HG02798 (cell line): ENCODE data around the gene KCNIP2.
"Not testable (repeated sequence)": the region's sequence is repeated elsewhere in the genome, so short reads cannot be mapped to it uniquely, and the experiment has no call there.

Source experiments
- ATAC-seq: cut with Tn5 transposase; IDR thresholded peaks from one replicate; pipeline ENCODE4 v1.9.1; 2021; ENCODE audit warnings: mild to moderate bottlenecking; ENCODE audit not compliant: unreplicated experiment, poor library complexity

KCNIP2 gene

DNA sequence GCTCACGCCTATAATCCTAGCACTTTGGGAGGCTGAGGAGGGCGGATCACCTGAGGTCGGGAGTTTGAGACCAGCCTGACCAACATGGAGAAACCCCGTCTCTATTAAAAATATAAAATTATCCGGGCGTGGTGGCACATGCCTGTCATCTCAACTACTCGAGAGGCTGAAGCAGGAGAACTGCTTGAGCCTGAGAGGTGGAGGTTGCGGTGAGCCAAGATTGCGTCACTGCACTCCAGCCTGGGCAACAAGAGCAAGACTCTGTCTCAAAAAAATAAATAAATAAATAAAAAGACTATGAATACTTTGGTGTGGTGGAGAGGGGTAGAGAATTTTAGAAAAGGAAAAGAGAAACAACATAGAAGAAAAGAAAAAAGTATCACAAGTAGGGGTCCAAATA, 54.4 kb downstream of the KCNIP2 start:
- not testable (repeated sequence) for ATAC-seq

DNA sequence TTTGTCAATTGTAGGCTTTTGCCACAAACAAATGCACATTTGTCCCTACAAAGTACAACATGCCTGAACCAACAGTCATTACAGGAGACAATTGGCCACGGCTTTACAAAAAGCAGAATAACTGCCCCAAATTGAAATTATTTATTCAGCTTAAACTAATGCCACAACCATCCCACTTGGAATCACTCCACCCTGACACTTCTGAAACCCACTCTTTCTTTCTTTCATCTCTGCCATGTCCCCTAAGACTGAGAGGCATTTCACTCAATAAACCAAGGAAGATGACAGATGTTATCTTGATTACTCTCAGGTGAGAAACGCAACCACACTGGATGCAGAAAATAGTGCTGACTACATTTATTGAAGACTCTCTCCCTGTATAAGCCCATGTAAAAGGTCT, 57.8 kb downstream of the KCNIP2 start:
- no peak for ATAC-seq

DNA sequence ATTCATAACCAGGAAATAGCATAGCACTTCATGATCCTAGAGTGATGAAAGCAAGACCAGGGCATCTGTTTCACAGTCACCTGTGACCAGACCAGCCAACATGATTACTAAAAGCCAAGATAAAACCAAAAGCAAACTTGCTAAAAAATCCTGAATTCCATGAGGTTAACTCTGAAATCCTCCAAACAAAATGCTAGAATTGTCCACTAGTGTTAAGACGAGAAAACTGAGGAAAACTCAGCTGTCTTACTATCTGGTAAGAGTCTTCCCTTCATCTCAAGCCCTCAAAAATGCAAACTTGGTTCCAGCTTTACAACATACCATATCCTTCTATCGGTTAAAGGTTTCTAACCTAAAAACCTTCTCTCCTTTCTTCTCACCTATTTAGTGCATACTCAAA, 59.0 kb downstream of the KCNIP2 start:
- ATAC-seq: no peak

DNA sequence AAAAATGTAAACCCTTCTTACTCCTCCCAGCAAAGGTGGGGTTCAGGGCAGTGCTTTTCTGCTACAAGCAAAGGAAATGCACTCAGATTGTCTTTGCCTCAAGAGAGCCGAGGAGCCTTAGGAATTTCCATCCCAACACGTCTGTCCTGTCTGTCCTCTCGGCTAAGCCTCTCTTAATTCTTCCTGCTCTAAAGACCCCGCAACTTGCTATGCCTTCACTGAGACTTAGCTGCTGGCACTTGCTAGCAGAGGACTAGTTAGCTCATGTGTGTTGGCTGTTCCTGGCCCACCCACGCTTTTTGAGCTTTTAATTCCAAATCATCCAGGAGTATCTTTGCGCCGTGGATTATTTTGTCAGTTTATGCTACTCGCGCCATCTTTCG, 59.9 kb downstream of the KCNIP2 start:
- ATAC-seq: no peak

DNA sequence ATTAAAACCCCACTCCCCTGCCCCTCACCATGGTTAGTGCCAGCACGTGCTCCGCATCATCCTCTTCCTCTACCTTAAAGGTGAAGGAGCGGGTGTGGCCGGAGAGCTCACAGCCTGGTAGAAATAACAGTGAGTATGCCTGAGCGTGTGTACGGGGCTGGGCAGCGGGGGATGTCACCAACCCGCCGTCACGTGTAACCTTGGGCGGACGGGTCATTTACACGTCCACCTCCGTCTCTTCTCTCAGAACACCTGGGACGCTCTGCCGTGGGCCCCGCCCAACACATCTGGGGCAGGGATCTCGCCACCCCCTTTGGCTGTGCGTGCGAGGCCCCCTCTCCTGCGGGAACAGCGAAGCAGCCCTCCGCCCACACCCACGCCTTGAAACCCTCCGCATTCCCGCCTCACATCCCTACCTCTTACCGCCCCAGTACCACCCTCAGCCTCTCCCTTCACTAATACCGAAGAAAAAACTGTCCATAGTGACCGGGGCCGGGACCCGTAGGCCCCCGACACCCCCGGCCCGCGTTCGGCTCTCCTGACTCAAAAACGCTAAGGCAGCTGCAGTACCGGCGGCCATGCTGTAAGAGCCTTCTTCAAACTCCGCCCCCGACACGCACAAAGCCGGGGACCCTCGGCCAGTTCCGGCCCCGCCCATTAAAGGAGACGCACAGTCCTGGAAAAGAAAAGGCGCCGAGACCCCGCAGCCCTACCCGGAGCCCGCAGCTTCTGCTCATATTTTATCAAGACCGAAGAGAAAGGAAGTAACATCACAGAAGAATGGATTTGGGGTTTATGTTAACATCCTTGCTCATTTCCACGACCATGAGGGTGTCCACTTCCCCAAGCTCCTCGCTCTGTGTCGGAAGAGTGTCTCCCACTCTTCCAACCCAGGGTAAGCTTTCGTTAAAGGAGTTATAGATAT, 60.5 kb downstream of the KCNIP2 start, which contains the start of gene NPM3:
Gene NPM3 (minus strand): TSS at position 636 of the 925 bp plus-strand sequence. CDS start 56 bp downstream, at position 580.
- ATAC-seq: peak; percentile 64

DNA sequence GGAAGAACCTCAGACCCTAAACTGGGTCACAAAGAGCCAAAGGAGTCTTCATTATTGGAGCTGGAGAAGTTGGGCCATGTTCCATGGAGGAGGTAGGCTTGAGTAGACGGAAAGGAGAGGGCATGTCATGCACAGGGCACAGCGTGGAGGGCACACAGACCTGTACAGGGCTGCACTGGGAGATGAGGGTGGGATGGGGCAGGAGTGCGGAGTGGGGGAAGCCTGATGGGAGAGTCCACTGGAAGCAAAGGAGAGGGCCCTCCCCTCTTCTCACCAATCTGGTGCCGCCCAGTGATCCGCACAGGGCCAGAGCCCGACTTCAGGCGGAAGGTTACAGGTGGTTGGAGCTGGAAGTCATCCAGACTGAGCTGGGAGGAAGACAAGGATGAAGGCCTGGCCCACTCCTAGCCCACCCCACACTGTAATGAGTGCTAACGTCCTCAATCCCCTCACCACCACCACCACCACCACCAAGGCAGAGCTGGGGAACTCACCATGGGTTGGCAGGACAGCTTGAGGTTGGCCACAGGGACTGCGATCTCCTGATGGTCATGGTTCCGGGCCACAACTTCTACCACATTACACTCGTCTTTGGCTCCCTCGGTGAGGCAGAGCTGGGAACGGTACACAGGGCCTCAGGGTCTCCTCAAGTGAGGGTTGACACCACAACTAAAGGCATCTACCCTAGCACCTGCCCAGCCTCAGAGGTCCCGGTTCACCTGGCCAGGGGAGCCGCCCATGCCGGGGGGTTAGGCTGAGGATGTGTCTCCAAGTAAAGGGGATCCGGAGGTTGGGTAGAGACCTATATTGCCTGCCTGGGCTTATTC, 61.4 kb downstream of the KCNIP2 start:
- ATAC-seq: no peak

DNA sequence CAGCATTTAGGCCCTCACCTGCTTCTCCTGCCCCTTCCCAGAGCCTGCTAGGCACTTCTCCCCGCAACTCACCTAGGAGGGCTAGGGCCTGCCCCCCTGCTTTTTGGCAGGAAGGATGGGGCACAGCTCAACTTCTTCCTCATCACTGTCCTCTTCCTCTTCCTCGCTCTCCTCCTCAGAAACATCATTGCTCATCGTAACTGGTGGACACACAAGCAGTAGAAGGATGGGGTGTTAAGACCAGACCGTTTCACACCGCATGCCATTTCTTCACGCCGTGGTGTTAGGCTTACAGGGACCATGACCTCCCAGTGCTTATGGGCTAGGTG, 62.0 kb downstream of the KCNIP2 start:
- no peak for ATAC-seq

DNA sequence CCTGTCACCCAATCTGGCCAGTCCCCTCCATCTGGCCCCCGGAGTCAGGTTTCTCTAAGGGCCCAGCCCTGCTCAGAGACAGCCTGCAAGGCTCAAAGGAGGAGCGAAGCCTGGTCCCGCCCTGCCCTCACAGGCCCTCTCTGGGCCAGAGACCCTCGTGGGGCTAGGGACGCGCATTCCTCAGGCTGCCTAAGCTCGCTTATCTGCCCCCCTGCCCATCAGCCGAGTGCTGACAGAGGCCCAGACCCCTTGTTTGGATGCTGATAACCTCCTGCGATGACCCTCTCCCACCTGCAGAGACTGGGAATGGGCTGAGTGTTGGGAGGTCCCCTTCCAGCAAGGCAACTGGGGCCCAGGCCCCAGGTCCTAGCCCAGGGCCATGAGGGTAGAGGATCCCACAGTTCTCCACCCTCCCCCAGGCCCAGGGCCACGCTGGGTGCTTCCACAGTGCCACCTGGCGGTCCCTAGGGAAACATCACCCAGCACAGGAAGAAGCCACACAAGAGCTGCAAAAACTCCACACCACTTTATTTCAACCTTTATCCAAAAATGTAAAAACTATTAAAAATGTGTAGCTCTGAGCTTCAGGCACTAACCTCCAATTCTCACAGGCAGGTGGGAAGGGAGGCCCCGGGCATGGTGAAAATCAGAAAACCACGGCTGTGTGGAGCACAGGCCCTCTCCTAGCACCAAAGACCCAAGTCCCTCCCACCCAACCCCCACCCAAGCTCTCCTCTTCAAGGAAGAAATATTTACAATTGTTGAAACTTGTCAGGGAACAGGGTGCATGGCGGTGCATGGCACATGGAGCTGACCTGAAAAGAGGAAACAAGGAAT, 62.6 kb downstream of the KCNIP2 start:
- ATAC-seq: peak; percentile 44

DNA sequence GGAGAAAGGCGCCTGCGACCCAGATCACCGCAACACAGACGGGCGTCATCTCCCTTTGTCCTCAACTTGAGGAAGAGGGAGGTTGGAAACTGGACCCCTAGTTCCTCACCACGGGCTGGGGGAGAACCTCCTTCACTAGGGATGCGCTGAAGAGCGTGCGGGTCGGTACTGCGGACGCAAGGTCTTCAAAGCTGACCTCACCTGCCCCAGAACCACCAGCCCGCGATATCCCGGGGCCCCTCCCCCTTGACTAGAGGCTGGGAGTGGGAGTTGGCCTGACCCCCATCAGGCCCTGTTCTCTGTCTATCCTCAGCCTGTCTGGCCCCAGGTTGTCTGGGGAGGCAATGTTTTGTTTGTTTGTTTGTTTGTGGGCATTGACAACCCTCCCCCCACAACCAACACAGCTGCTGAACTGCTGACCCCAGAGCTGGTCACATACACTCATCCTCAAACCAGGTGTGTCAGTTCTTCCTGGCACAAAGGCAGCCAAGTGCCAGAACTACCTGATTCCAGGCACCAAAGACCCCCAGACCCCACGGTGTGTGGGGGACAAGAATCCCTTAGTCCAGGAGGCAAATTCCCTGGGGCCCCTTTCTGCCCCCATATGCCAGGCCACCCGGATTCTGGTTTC, 63.3 kb downstream of the KCNIP2 start:
- no peak for ATAC-seq

DNA sequence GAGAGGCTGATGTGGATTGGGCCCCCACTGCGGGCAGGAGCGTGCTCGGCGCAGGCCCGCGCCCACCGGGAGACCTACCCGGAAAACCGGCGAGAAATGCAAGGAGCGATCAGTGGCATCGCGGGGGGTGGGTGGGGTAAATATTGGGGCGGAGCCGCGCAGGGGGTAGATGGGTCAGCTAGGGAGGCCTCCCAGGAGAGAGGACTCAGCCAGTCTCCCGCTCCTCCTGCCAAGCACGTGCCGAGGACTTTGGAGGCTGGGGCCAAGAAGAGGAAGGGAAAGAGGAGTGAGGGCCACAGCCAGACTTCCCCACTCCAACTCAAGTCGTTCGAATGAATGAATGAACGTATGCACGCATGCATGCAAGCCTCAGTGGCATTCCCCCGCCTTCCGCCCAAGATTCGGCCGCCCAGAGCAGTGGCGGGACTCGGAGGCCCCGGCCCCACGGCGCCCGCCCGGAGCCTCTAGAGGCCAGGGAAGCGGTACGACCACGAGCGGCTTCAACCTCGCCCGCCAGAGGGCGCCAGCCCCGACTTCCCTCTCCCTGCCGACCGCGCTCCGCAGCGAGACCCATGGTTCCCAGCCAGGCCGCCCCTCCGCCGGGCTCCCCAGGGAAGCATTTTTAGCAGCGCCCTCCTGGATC, 63.9 kb downstream of the KCNIP2 start:
- ATAC-seq: peak; percentile 58

DNA sequence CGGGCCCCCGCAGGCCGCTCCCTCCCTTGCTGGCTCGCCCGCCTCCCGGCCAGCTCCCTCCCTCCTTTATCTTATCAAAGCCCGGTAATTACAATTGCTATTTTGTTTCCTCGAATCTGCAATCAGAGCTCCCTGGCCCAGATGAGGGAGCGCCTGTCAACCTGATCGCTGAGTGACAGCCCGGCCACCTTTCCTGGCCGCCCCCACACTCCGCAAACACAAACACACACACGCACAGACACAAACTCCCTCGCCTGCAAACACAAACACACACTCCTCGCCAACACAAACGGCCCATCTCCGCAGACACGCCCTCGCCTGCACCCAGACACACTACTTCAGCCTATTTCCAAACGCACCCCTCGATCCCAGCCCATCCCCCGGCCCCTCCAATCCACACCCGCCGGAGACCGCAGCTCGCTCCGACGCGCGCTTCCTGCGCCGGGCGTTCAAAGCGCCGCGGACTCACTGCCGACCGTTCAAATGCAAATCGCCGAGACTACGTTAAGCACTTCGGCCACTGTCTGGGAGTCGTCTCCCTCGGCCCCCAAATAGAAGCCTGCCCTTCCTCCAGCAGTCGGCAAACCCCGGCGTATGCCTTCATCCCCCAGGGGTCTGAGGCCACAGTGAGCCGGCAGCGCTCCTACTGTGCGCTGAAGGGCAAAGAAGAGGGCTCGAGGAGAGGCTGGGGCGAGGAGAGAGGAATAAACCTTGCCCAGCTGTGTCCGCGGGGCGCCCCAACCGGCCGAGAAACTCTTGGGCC, 64.6 kb downstream of the KCNIP2 start:
- no peak for ATAC-seq

DNA sequence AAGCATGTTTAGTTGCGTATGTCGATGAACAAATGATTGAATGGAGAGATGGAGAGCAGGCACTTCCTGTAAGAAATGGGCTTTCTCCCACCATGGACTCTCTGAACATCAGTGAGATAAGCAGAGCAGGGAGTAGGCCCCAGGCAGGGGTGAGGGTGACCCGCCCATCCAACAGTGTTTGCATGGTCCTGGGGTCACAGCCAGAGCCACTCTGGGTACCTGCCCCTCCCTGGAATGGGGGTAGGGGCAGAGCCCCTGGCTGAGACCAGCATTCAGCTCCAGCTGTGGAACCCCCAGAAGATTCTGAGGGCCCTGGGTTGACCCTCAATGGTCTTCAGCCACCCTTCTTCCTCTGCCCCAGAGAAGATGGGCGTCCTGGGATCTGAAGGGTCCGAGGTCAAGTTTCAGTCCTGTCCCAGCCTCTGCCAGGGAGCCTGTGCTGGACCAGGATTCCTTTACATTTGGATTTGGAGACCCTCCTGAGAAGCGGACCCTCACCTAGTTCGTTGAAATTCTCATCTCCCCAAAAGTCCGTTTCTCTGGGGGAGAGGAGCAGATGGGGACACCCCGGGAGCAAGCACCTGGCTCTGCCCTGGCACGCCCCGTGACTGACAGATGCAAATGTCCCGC, 65.3 kb downstream of the KCNIP2 start:
- ATAC-seq: no peak

DNA sequence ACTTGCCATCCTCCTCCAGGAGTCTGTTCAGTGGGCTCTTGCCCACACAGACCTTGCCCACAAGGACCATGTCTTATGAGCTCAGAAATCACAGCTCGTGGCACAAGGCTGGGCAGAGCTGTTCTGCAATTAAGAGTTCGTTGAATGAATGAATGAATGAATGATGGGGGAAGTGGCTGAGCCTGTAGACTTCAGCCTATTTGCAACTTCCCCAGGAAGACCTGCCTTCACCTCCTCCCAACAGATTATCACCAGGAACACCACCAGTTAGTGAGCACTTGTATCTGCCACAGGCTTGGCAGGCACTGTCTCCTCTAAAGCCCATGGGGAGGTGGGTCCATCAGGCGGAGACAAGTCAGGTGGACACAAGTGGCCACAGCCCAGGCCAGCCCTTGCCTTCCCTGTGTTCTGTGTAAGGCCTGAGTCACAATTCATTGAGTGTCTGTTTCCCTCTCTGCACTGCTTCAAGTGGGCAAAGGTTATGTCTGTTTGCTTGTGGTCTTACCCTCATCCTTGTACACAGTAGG, 65.9 kb downstream of the KCNIP2 start:
- ATAC-seq: no peak

DNA sequence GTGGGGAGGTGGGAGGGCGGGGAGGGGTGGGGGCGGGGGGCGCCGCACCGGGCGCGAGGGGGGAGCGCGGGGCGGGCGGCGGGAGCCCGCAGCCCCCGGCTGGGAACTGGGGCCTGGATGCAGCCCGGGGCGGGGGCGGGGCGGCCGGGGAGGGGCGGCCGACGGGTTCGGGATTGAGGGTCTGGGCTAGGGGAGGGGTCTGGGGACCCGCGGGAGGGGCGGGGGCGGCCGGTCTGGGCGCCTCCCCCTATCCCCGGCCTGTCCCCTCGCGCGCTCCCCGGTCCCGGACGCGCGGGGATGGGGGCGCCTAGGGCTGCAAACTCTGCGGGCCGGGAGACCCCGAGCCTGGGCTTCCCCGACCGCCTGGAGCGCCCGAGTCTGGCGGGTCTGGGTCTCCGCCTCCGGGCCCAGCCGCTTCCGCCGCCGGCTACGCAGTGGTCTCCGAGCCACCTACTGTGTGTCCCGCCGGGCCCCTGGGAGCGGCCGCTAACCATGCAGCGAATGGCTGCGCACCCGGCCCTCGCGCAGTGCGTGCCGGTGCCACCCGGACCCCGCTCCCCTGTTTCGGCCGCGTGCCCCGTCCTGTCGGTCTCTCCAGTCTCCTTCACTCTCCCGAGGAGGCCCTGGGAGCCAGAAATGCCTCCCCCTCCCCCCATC, 67.3 kb downstream of the KCNIP2 start:
- no peak for ATAC-seq
